Glutamatergic neuron (in vitro differentiated cells): Measurements from ENCODE around the gene ZNF618. TPM values are rescaled to one million over a fixed set of nuclear protein-coding genes. Genes with fewer than 3 reads are reported as not detected.

Experiments
- DNase-seq: peaks from one replicate; pipeline ENCODE4 v3.0.0; 2022
- H3K27ac Mint-ChIP-seq: one replicate; pipeline ENCODE4 v1.8.0; 2020; ENCODE audit warnings: mild to moderate bottlenecking, mixed read lengths, inconsistent platforms; ENCODE audit not compliant: unreplicated experiment
- H3K27me3 Mint-ChIP-seq: one replicate; pipeline ENCODE4 v1.8.0; 2020; ENCODE audit warnings: mild to moderate bottlenecking, moderate library complexity, mixed read lengths, inconsistent platforms; ENCODE audit not compliant: unreplicated experiment
- H3K36me3 Mint-ChIP-seq: one replicate; pipeline ENCODE4 v1.8.0; 2020; ENCODE audit warnings: mild to moderate bottlenecking, mixed read lengths, inconsistent platforms; ENCODE audit not compliant: unreplicated experiment
- H3K4me1 Mint-ChIP-seq: one replicate; pipeline ENCODE4 v1.8.0; 2020; ENCODE audit warnings: mild to moderate bottlenecking, low read depth, mixed read lengths, inconsistent platforms; ENCODE audit not compliant: unreplicated experiment
- H3K4me3 Mint-ChIP-seq: one replicate; pipeline ENCODE4 v1.8.0; 2020; ENCODE audit warnings: mild to moderate bottlenecking, mixed read lengths, inconsistent platforms; ENCODE audit not compliant: unreplicated experiment
- H3K9me3 Mint-ChIP-seq: one replicate; pipeline ENCODE4 v1.8.0; 2020; ENCODE audit warnings: mild to moderate bottlenecking, moderate library complexity, mixed read lengths, inconsistent platforms; ENCODE audit not compliant: unreplicated experiment
- total RNA-seq: library from RNA; stranded (reverse); fragmentation: NEBNext Ultra II Directional; extraction: Animal tissue kit (Norgen Biotek cat#: 25700); gene quantifications from one replicate; pipeline ENCODE4 v1.2.1, GENCODE V29; 2021; ENCODE audit not compliant: unreplicated experiment
- TF ChIP-seq, protein P1 (sequence below): fragments of 200-600 bp; sonication (generic); IDR thresholded peaks from one replicate; pipeline ENCODE4 v1.5.0; 2021; ENCODE audit not compliant: partially characterized antibody, unreplicated experiment

ZNF618 gene
- total RNA-seq, 1 donor from 2014 or later, result 114 TPM

DNA sequence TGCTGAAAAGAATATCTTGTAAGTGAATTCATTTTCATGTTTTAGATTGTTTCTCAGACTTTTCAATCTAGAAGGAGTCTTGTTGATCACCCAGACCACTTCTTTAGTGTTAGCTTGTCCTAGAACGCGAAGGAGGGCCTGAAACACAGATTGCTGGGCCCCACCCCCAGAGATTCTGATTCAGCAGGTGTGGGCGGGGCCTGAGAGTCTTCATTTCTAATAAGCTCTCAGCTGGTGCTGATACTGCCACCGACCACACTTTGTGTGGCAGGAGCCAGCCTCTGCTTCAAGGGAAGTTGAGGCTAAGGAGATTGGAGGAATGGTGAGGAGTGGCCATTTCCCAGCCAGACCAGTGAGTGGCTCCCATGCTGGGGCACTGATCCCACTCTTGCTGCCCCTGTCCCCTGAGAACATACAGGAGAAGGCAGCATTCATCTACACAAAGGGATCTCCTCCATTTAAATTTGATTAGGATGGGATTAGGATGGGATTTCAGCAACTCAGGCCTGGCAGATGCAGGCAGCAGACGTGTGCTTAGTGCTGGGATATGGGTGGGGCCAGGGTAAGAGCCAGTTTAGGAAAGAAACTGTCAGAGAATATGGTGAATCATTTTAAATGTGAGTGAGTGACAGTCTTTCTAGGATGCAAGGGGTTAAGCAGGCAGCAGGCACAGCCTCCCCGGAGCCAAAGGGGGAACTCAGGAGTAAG lies 35.9 kb downstream of the ZNF618 start:
- Mint-ChIP-seq H3K4me3 (peak overlapping the region; percentile 68), H3K36me3 (no peaks in the 10 kb centered on the region), H3K9me3 (peaks cover 6% of the 10 kb centered on the region), H3K27me3 (peaks cover 11% of the 10 kb centered on the region), H3K4me1 (peaks cover 53% of the 10 kb centered on the region), H3K27ac (peak overlapping the region; percentile 92)
- TF ChIP-seq, protein P1, sequence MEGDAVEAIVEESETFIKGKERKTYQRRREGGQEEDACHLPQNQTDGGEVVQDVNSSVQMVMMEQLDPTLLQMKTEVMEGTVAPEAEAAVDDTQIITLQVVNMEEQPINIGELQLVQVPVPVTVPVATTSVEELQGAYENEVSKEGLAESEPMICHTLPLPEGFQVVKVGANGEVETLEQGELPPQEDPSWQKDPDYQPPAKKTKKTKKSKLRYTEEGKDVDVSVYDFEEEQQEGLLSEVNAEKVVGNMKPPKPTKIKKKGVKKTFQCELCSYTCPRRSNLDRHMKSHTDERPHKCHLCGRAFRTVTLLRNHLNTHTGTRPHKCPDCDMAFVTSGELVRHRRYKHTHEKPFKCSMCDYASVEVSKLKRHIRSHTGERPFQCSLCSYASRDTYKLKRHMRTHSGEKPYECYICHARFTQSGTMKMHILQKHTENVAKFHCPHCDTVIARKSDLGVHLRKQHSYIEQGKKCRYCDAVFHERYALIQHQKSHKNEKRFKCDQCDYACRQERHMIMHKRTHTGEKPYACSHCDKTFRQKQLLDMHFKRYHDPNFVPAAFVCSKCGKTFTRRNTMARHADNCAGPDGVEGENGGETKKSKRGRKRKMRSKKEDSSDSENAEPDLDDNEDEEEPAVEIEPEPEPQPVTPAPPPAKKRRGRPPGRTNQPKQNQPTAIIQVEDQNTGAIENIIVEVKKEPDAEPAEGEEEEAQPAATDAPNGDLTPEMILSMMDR, result no peak
- no peak for DNase-seq

DNA sequence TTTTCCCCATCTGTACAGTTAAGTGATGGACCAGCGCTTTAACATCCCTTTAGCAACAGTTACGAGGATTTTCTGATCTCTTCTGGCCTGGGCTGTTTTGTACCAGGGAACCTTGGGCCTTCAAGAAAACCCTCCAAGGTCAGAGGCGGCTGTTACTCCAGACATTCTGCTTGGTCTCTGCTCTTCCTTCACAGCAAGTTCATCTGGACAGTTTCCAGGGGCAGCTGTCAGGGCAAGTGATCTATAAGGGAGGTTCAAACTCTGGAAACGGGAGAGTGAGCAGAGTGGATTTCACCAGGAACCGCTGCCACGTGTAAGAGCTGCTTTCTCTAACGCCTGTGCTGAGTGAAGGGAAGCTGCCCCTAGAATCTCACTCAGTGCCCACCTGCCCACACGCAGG lies 36.7 kb downstream of the ZNF618 start:
- Mint-ChIP-seq H3K4me3 (peak overlapping the region; percentile 68), H3K9me3 (peaks cover 6% of the 10 kb centered on the region), H3K36me3 (no peaks in the 10 kb centered on the region), H3K27me3 (peaks cover 11% of the 10 kb centered on the region), H3K4me1 (peaks cover 48% of the 10 kb centered on the region), H3K27ac (peak overlapping the region; percentile 92)
- TF ChIP-seq, protein P1, result no peak
- DNase-seq, result no peak

DNA sequence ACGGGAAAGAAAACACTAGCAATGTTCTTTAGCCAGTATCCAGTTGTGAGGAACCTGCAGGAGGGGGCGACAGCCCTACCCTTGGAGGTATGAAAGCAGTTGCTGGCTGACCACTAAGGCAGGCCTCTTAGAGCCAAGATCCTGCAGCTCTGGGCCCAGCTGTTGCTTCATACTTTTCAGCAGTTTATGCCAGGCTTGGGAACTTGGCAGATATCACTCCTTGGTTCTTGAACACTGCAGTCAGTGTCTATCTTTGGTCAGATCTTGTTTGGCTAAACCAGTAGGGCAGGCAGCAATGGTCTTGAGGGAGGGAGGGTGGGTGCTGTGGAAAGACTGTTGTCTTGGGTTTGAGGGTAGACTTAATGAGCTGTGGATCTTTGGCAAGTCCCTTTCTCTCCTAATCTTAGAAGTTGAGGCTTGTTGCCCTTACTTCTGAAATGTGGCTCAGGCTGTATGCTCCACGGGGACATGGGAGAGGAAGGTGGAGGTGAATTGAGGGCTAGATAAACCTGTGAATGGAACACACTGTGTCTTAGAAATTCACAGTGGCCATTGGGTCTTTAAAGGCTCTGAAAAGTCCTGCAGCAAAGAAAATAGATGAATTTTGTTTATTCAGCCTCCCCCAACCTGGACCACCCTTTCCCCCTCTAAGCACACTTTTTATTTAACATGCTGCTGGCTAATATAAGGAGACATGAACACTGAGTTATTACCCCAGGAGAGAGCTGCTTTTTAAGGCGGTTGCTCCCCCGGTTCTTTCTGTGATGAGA lies 37.5 kb downstream of the ZNF618 start:
- H3K9me3 Mint-ChIP-seq, result peaks cover 6% of the 10 kb centered on the region
- TF ChIP-seq, protein P1, result no peak
- peak overlapping the region; percentile 92 for H3K27ac Mint-ChIP-seq
- no peak for DNase-seq
- peaks cover 52% of the 10 kb centered on the region for H3K4me1 Mint-ChIP-seq
- peak overlapping the region; percentile 68 for H3K4me3 Mint-ChIP-seq
- H3K27me3 Mint-ChIP-seq, result peaks cover 11% of the 10 kb centered on the region
- no peaks in the 10 kb centered on the region for H3K36me3 Mint-ChIP-seq

DNA sequence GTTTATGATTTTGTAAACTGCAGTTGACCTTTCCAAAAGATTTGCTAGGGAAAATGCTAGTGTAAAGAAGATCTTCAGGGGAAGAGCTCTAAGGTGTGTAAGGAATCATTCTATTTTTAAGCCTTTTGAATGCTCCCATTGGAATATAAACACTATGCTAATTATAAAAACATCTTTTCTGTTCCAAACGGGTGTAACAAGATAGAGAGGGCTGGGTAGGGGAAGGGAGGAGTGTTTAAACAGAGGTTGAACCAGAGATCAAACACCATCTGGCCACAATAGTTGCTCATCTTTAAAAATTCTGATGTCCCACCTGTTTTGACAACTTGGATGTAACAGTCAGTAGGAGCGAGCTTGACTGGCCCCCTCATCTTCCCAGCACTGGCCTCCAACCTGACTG lies 38.4 kb downstream of the ZNF618 start:
- Mint-ChIP-seq H3K4me1 (peaks cover 50% of the 10 kb centered on the region), H3K27me3 (peaks cover 8% of the 10 kb centered on the region), H3K36me3 (no peaks in the 10 kb centered on the region), H3K27ac (no peak overlapping the region), H3K9me3 (peaks cover 6% of the 10 kb centered on the region), H3K4me3 (no peak overlapping the region)
- DNase-seq, result no peak
- TF ChIP-seq, protein P1, result no peak
